ENCODE results near the gene IREB2.

GRCh38 chr15:78477295-78477694, 39.3 kb downstream of the IREB2 start:
- TF ChIP-seq CTCF (IDR thresholded peaks at IDR 0.05), result no peak
- no peak for TF ChIP-seq POLR2A (IDR thresholded peaks at IDR 0.05)
